Brain pericyte (primary cell): ENCODE results near the gene EPHA1.
A peak's percentile ranks its signal among the peaks of the same experiment; 100 is the strongest.

Experiments
- DNase-seq: peaks from one replicate; pipeline ENCODE4 v3.0.0-alpha.2; 2012; ENCODE audit warnings: low read depth, low spot score

EPHA1 gene

GRCh38 chr7:143374561-143374960, 34.1 kb downstream of the EPHA1 start:
- DNase-seq = no peak

- DNase-seq = no peak
These were observed 35.3 kb downstream of the EPHA1 start for GRCh38 chr7:143373255-143373794.

GRCh38 chr7:143372070-143372469, 36.6 kb downstream of the EPHA1 start:
- no peak for DNase-seq

- DNase-seq = no peak
These were observed 38.7 kb downstream of the EPHA1 start for GRCh38 chr7:143369678-143370651.

GRCh38 chr7:143368387-143368786, 40.3 kb downstream of the EPHA1 start:
- DNase-seq = no peak

- no peak for DNase-seq
These were observed 40.7 kb downstream of the EPHA1 start for GRCh38 chr7:143367972-143368371.

- DNase-seq = no peak
These were observed 45.4 kb downstream of the EPHA1 start for GRCh38 chr7:143363016-143363937.

GRCh38 chr7:143362131-143363015, 46.3 kb downstream of the EPHA1 start, which contains the start of gene FAM131B:
TSS of gene FAM131B (minus strand) at chr7:143362713. CDS start at chr7:143362603, 110 bp downstream.
- no peak for DNase-seq

- no peak for DNase-seq
These were observed 47.0 kb downstream of the EPHA1 start for GRCh38 chr7:143361552-143362130.

GRCh38 chr7:143360788-143361551, 47.7 kb downstream of the EPHA1 start:
- DNase-seq = no peak

- no peak for DNase-seq
These were observed 48.8 kb downstream of the EPHA1 start for GRCh38 chr7:143359771-143360353.

GRCh38 chr7:143358626-143359025, 50.0 kb downstream of the EPHA1 start:
- no peak for DNase-seq

- DNase-seq = no peak
These were observed 52.1 kb downstream of the EPHA1 start for GRCh38 chr7:143356414-143357050.

GRCh38 chr7:143355450-143356385, 52.9 kb downstream of the EPHA1 start:
- peak; percentile 71 for DNase-seq

- DNase-seq = no peak
These were observed 53.7 kb downstream of the EPHA1 start for GRCh38 chr7:143354965-143355364.

GRCh38 chr7:143354376-143354775, 54.3 kb downstream of the EPHA1 start:
- DNase-seq = no peak

GRCh38 chr7:143352531-143353002, 56.1 kb downstream of the EPHA1 start:
- DNase-seq = no peak

- no peak for DNase-seq
These were observed 57.1 kb downstream of the EPHA1 start for GRCh38 chr7:143351574-143351973.
